GM12891 (cell line): ENCODE data around the gene SFTA2.
"Not testable (repeated sequence)": the region's sequence is repeated elsewhere in the genome, so short reads cannot be mapped to it uniquely, and the experiment has no call there.

ENCODE experiments used
- DNase-seq: peaks from one replicate; pipeline ENCODE4 v3.0.0; 2011; ENCODE audit warnings: low spot score; ENCODE audit not compliant: insufficient read length
- FAIRE-seq: peaks from 2 replicates; lab custom pipeline; 2011; peaks lifted over from hg19 to GRCh38; lab: Jason Lieb, UNC
- PAX5 ChIP-seq: IDR thresholded peaks from 2 replicates; pipeline ENCODE4 v1.6.1; 2011; ENCODE audit warnings: low read length, moderate library complexity, mild to moderate bottlenecking; ENCODE audit not compliant: insufficient read depth, severe bottlenecking
- POLR2A ChIP-seq: IDR thresholded peaks from 2 replicates; pipeline ENCODE4 v1.6.1; 2011; ENCODE audit warnings: low read depth, low read length, control low read depth
- POLR2AphosphoS5 ChIP-seq: IDR thresholded peaks from 2 replicates; pipeline ENCODE4 v1.6.1; 2011; ENCODE audit warnings: low read depth, low read length, control low read depth
- POU2F2 ChIP-seq: IDR thresholded peaks from 2 replicates; pipeline ENCODE4 v1.6.1; 2011; ENCODE audit warnings: low read depth, mild to moderate bottlenecking, control low read depth, low read length, moderate library complexity
- SPI1 ChIP-seq: IDR thresholded peaks from 2 replicates; pipeline ENCODE4 v1.6.1; 2011; ENCODE audit warnings: low read depth, low read length, control low read depth
- TAF1 ChIP-seq: IDR thresholded peaks from 2 replicates; pipeline ENCODE4 v1.6.1; 2011; ENCODE audit warnings: low read depth, low read length, control low read depth

Gene SFTA2

DNA sequence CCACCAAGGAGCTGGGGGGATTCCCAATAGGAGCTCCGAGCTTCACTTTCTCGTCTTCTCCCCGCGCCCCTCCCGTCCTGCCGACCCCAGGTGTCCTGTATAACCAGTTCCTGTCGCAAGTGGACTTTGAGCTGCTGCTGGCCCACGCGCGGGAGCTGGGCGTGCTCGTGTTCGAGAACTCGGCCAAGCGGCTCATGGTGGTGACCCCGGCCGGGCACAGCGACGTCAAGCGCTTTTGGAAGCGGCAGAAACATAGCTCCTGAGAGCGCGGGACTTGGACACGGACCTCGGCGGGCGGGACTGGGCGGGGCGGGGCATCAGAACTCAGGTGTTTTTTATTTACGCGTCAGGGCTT is 18.3 kb downstream of the SFTA2 start:
- DNase-seq = no peak
- TF ChIP-seq TAF1 (no peak), SPI1 (no peak), POLR2AphosphoS5 (no peak), PAX5 (no peak), POLR2A (no peak), POU2F2 (no peak)
- no peak for FAIRE-seq

GRCh38 chr6:30912746-30913520 is 19.0 kb downstream of the SFTA2 start:
- DNase-seq (no peak), FAIRE-seq (no peak)
- TF ChIP-seq TAF1 = no peak
- no peak for TF ChIP-seq POU2F2
- no peak for TF ChIP-seq PAX5

DNA sequence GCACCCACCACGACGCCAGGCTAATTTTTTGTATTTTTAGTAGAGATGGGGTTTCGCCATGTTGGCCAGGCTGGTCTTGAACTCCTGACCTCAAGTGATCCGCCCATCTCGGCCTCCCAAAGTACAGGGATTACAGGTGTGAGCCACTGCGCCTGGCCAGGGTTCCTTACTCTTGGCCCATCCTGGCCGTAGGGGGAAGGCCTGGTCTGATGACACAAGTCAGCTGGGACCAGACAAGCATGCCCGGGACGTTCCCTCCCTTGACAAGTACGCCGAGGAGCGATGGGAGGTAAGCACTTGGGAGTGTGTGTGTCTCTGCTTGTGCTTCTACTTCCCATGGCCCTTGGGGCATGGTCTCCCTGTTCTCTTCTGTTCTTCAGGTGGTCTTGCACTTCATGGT is 21.5 kb downstream of the SFTA2 start:
- DNase-seq, FAIRE-seq: not testable (repeated sequence)

- TF ChIP-seq SPI1 = no peak
- TF ChIP-seq PAX5 = no peak
- no peak for TF ChIP-seq TAF1
- TF ChIP-seq POLR2A = no peak
- no peak for TF ChIP-seq POLR2AphosphoS5
- no peak for TF ChIP-seq POU2F2
- FAIRE-seq = no peak
- DNase-seq = no peak
Observed at GRCh38 chr6:30908700-30909099, 23.3 kb downstream of the SFTA2 start.

- TF ChIP-seq POLR2A (no peak), PAX5 (peak; percentile 71), POLR2AphosphoS5 (no peak), POU2F2 (peak; percentile 93), TAF1 (0 out of 2 replicates have a peak, but pooled peaks have one; percentile 43)
- peak; percentile 96 for FAIRE-seq
Observed at GRCh38 chr6:30907758-30908591, 24.0 kb downstream of the SFTA2 start, which contains the start of gene GTF2H4. TSS of gene GTF2H4 (plus strand) at chr6:30908207.

DNA sequence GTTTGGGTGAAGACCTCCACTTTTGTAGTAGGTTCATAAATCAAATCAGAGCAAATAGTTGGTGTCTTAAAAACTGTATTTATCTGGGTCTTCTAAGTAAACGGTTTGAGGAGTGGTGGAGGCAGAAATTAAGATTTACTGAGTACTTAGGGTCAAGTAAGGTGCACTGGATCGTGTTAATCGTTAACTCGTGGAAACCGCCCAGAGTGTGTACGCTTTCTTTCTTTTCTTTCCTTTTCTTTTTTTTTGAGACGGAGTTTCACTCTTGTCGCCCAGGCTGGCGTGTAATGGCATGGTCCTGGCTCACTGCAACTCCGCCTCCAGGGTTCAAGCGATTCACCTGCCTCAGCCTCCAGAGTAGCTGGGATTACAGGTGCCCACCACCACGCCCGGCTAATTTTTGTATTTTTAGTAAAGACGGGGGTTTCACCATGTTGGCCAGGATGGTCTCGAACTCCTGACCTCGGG is 24.6 kb downstream of the SFTA2 start:
- not testable (repeated sequence) for FAIRE-seq

More at GRCh38 chr6:30907758-30908591, 24.0 kb downstream of the SFTA2 start, which contains the start of gene GTF2H4:
- peak; percentile 86 for DNase-seq

GRCh38 chr6:30903236-30903635 is 28.7 kb downstream of the SFTA2 start:
- FAIRE-seq (no peak), DNase-seq (no peak)
- TF ChIP-seq POLR2A = no peak
- no peak for TF ChIP-seq POU2F2
- TF ChIP-seq SPI1 = peak; percentile 55; the same call in 1 of the 2 replicates
- no peak for TF ChIP-seq TAF1
- no peak for TF ChIP-seq PAX5
- TF ChIP-seq POLR2AphosphoS5 = no peak

More for the DNA sequence above, 24.6 kb downstream of the SFTA2 start:
- DNase-seq = not testable (repeated sequence)

- peak; percentile 66 for FAIRE-seq
- no peak for DNase-seq
- TF ChIP-seq TAF1 (no peak), PAX5 (no peak), POLR2A (no peak), SPI1 (no peak), POU2F2 (no peak), POLR2AphosphoS5 (no peak)
Observed at GRCh38 chr6:30902709-30903108, 29.3 kb downstream of the SFTA2 start.

- FAIRE-seq, DNase-seq: not testable (repeated sequence)
Observed at GRCh38 chr6:30902196-30902595, 29.8 kb downstream of the SFTA2 start.

DNA sequence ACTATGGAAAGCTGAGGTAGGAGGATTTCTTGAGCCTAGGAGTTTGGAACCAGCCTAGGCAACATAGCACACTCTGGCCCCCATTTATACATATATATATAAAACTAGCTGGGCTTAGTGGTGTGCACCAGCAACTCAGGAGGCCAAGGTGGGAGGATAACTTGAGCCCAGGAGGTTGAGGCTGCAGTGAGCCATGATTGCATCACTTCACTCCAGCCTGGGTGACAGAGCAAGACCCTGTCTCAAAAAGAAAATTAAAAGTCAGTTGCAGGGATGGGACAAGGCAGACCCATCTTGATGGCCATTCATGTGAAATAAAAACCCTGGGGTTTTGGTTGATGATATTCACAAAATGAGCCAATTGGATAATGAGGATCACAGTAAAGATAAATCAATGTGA is 30.5 kb downstream of the SFTA2 start:
- DNase-seq (no peak), FAIRE-seq (no peak)
- no peak for TF ChIP-seq POU2F2
- TF ChIP-seq TAF1 = no peak
- no peak for TF ChIP-seq POLR2A
- TF ChIP-seq PAX5 = no peak
- TF ChIP-seq POLR2AphosphoS5 = no peak
- TF ChIP-seq SPI1 = no peak
